GM13977 (cell line): ENCODE results near the gene LIPC.

Experiments used
- DNase-seq: peaks from one replicate; pipeline ENCODE4 v3.0.0; 2012; ENCODE audit warnings: low spot score
- in situ Hi-C: fragments of 300-500 bp; cut with MboI; formaldehyde crosslinking; loops from one replicate; pipeline ENCODE4 v1.12.0; 2022; ENCODE audit warnings: low sequenced_read_pairs, low pct_unique_long_range_greater_than_20kb, mixed read lengths, inconsistent platforms; ENCODE audit not compliant: unreplicated experiment
- TF ChIP-seq, protein P1 (sequence below): IDR thresholded peaks from 2 replicates; pipeline ENCODE4 v1.5.1; 2012; ENCODE audit warnings: mild to moderate bottlenecking, control low read depth; ENCODE audit not compliant: insufficient read depth; ENCODE audit errors: extremely low read depth, missing control alignments

LIPC gene

DNA sequence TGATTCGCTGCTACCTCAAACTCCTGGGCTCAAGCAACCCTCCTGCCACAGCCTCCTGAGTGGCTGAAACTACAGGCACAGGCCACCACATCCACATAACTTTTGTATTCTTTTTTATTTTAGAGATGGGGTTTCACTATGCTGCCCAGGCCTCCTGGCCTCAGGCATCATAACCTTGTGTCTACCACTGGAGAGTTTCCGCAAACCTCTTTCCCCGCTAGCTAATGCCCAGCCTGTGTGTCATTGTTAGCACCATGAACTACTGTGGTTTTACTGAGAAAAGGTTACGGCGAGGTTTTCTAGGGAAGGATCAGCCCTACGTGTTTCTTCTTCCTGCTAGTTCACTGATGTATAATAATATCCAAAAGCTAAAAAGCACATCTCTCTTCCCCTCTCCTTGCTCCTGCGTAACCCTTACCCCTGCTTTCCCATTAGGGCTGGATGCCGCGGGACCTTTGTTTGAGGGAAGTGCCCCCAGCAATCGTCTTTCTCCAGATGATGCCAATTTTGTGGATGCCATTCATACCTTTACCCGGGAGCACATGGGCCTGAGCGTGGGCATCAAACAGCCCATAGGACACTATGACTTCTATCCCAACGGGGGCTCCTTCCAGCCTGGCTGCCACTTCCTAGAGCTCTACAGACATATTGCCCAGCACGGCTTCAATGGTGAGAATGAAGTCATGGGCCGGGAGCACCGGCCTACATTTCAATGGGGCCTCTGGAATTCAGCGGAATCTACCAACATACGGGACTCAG is 113.7 kb downstream of the LIPC start:
- DNase-seq = no peak
- TF ChIP-seq, protein P1, sequence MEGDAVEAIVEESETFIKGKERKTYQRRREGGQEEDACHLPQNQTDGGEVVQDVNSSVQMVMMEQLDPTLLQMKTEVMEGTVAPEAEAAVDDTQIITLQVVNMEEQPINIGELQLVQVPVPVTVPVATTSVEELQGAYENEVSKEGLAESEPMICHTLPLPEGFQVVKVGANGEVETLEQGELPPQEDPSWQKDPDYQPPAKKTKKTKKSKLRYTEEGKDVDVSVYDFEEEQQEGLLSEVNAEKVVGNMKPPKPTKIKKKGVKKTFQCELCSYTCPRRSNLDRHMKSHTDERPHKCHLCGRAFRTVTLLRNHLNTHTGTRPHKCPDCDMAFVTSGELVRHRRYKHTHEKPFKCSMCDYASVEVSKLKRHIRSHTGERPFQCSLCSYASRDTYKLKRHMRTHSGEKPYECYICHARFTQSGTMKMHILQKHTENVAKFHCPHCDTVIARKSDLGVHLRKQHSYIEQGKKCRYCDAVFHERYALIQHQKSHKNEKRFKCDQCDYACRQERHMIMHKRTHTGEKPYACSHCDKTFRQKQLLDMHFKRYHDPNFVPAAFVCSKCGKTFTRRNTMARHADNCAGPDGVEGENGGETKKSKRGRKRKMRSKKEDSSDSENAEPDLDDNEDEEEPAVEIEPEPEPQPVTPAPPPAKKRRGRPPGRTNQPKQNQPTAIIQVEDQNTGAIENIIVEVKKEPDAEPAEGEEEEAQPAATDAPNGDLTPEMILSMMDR = no peak
- in situ Hi-C loops = no loop called here

DNA sequence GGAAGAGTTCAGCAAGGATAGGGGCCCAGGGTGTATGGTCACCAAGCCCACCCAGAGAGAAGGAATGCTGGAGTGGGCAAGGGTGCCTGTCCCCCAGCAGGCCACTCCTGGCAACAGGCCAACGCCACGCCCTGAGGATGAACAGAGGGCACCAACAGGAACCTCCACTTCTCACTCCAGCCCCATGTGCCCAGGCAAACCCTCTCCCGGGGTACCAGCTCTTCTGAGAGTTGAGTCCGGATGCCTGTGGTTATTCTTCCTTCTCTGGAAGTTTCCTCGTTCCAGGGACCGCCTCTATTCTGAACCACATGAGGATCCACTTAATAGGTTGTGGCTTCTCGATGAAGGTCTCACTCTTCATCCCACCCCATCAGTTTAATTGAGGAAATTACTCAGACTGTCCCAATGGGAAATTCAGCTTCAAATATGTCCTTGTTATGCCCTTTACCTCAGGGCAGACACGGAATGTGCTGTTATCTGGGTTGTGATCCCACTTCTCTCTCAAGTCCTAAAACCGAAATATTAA is 114.3 kb downstream of the LIPC start:
- TF ChIP-seq, protein P1 = no peak
- no peak for DNase-seq
- in situ Hi-C loops = no loop called here

DNA sequence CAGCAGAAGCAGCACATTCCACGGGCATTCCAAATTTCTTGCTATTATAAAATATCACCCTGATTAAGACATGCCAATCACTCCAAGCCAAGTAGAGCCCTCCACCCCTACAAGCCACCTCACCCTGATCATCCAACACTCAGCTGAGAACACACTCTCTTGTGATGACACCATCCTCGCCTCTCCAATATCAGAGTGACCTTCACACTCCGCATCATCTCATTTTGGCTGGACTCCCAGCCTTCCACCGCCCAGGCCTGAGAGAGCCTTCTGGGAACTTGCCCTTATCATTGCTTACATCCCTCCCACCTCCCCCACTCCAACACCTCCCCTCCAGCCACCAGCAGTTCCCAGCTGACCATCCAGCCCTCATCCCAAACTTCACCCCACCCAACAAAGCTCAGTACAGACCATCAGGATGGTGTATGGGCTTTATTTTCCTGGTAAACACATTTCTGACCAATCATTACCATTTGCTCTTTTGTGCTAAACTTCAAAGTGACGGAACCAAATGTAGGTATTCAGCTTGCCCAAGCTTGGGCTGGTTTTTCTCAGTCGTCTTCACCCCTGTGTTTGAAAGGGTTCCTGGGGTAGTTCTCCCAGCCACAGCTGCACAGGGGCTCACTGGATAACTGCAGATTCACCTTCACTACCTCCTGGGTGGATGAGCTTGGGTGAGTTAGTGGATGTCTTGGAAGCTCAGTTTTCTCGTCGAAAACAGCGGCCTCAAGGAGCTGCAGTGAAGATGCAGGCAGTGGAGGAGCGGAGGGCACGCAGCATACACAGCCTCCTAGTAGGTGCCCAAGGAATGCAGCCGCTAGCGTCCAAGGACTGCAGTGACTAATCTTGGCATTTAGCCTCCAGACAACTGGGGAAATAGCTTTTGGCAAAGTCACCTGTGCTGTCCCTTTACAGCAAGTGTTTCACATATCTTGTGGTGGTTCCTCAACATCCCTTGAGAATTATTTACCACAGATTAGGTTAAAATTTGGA is 115.1 kb downstream of the LIPC start:
- in situ Hi-C loops = no loop called here
- TF ChIP-seq, protein P1 = no peak
- DNase-seq = no peak

DNA sequence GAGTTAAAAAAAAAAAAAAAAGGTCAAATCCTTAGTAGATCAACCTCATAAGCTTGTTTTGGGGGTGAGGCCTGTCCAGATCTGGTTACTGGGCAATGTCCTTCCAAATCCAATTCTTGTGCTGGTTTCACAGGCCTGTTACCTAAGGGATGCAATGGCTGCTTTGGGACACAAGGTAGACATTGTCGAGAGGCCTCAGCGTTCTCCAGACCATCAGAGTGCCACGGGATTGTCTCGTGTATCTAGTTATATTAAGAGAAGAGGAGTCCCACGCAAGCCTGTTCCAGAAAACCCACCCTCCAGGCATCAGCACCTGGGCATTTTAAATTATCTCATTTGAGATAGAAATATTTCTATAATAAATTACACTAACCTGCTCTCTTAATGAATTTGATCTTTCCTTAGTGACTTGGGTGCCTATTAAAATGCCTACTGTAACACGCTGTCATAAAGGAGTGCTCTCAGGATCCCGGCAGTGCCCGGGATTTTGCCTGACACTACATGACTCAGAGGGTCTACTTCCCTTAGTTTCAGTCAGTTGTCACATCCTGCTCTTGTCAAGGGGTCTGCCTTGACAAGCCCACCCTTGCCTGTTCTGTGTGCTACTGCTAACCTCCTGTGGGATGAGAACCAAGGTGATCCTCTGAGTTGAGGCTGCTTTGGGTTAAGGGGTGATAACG is 116.0 kb downstream of the LIPC start:
- no peak for DNase-seq
- TF ChIP-seq, protein P1 = no peak
- in situ Hi-C loops = no loop called here

DNA sequence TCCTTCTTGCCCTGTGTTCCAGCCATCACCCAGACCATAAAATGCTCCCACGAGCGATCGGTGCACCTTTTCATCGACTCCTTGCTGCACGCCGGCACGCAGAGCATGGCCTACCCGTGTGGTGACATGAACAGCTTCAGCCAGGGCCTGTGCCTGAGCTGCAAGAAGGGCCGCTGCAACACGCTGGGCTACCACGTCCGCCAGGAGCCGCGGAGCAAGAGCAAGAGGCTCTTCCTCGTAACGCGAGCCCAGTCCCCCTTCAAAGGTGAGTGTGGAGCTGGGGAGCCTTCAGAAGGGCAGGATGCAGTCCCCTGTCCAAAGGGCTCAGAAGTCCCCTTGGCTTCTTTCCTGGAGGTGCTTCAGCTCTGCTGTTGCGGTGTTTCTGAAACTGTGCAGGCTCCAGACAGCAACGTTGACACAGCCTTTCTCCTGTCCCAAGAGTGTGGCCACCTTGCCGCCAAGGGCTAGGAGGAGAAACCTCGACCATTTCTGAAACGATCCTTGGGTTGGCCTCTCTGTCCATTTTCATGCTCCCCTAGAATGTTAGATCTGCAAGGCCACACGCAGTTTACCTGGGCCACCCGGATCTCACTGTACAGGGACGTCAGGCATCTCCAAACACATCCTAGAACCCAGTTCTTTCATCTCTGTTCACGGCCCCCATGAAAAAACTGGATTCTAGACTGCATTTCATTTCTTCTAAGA is 116.7 kb downstream of the LIPC start:
- in situ Hi-C loops = no loop called here

More for the DNA sequence above, 116.7 kb downstream of the LIPC start:
- DNase-seq = no peak
- TF ChIP-seq, protein P1 = no peak
